GM18951 (cell line): Measurements from ENCODE around the gene PHLDB2.

ENCODE experiments used
- POLR2A ChIP-seq: IDR thresholded peaks from 4 replicates; pipeline ENCODE4 v1.6.1; 2011; ENCODE audit warnings: mild to moderate bottlenecking; ENCODE audit not compliant: insufficient read length, insufficient read depth; ENCODE audit errors: extremely low read depth
- in situ Hi-C: fragments of 300-500 bp; cut with MboI; formaldehyde crosslinking; loops from one replicate; pipeline ENCODE4 v1.12.0; 2022; ENCODE audit warnings: low sequenced_read_pairs, mixed read lengths, inconsistent platforms; ENCODE audit not compliant: unreplicated experiment

The PHLDB2 gene

GRCh38 chr3:111907151-111907550 is 48.1 kb downstream of the PHLDB2 start:
- no peak for TF ChIP-seq POLR2A
- in situ Hi-C loops = no loop called here

- no peak for TF ChIP-seq POLR2A
- in situ Hi-C loops = no loop called here
These were observed 51.7 kb downstream of the PHLDB2 start for GRCh38 chr3:111910806-111911205.

DNA sequence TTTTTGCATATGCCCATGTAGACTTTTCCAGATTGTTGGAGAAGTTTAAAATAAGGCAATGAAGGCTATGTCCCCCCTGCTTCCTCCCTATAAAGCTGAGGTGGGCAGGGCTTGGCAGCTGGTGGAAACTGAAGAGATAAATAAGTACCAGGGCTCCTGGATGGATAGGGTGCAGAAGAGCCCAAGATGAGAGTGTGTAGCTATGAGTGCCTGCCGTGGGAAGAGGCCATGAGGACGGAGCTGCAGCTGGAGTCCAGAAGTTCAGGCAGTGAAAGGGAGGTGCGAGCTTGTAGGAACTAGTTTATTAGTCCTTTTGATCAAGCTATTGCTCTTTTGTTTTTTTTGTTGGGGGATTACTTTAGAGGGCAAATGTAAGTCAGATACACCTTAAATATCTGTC is 52.4 kb downstream of the PHLDB2 start:
- in situ Hi-C loops = no loop called here
- TF ChIP-seq POLR2A = no peak

GRCh38 chr3:111913163-111913763 is 54.2 kb downstream of the PHLDB2 start:
- no peak for TF ChIP-seq POLR2A
- in situ Hi-C loops = no loop called here

DNA sequence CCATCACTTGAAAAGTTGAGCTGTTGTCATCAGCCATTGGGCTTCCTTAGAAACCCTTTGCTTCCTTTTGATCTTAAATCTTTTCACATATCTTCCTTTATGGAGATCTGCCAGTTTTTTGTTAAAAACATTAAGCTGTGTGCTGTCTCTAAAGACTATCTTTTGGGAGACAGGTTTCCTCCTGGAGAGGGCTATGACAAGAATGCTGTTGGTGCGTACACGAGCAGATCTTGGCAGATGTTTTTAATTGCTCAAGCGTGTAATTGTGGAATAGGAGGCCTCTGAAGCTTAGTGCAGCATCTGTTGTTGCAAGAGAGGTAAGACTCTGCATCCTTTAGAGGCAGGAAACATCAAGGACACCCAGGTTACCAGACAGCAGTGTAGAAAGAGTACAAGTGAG is 56.8 kb downstream of the PHLDB2 start:
- in situ Hi-C loops = no loop called here
- no peak for TF ChIP-seq POLR2A

GRCh38 chr3:111917300-111917699 is 58.2 kb downstream of the PHLDB2 start:
- no peak for TF ChIP-seq POLR2A
- in situ Hi-C loops = no loop called here

DNA sequence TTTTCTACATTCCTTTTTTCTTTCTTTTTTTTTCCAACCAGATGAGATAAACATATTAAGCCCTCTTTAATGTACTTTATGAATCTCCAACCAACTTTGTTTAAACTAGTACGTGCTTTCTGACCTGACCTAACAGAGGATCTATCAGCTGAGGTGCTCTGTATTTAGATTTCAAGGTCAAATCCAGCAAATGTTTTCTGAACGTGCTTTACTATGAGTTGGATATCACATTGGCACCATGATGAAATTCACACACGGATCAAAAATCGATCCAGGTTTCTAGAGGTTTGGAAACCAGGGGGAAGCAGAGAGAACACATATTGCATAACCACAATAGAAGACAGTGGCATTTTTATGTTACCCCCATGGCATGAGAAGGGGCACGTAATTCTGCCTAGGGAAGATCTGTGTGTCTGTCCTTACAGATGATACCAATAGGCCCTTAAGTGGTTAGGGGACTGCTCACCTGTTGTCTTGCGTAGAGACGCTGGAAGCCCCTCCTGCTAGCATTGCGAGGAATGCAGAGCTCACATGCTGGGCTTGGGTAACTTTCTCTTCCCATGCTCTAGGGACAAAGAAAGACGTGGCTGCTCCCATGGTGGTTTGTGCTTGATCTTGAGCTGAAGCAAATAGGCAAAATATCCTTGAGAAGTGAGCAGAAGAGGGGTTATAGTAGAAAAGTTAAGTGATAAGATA is 60.5 kb downstream of the PHLDB2 start:
- in situ Hi-C loops = no loop called here
- TF ChIP-seq POLR2A = no peak

GRCh38 chr3:111921181-111921580 is 62.1 kb downstream of the PHLDB2 start:
- in situ Hi-C loops = no loop called here
- TF ChIP-seq POLR2A = no peak

DNA sequence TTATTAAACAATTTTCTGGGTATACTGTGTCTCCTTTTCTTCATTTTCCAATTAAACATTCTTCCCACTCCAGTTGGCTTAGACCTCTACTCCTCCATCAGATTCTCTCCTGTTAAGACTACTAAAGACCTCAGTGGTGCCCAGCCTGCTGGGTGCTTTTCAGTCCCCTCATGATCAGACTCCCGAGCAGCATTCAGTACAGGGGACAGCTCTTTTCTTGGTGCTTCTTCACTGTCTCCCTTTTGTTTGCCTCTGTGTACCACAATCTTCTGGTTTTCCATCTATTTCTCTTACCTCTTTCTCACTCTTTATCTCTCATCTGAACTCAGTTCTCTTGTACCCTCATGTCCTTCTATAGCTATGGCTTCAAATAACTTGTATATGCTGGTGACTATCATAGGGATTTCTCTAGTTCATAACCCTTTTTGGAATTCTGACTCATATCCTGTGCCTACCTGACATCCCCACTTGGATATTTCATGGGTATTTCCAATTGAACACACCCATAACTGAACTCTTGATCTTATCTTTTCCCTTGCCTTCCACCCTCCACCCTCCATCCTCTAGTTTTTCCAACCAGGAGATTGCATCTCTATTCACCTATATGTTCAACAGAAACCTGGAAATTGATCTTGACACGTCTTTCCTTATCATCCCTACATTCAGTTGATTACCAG is 64.2 kb downstream of the PHLDB2 start:
- TF ChIP-seq POLR2A = no peak
- in situ Hi-C loops = no loop called here

- in situ Hi-C loops = no loop called here
- TF ChIP-seq POLR2A = no peak
These were observed 64.7 kb downstream of the PHLDB2 start for GRCh38 chr3:111923806-111924205.

GRCh38 chr3:111924283-111924682 is 65.2 kb downstream of the PHLDB2 start:
- in situ Hi-C loops = no loop called here
- TF ChIP-seq POLR2A = no peak

GRCh38 chr3:111926266-111926676 is 67.2 kb downstream of the PHLDB2 start:
- in situ Hi-C loops = no loop called here
- no peak for TF ChIP-seq POLR2A

GRCh38 chr3:111928613-111929012 is 69.5 kb downstream of the PHLDB2 start:
- TF ChIP-seq POLR2A = no peak

GRCh38 chr3:111929484-111929883 is 70.4 kb downstream of the PHLDB2 start:
- no peak for TF ChIP-seq POLR2A
- in situ Hi-C loops = no loop called here

More at GRCh38 chr3:111928613-111929012, 69.5 kb downstream of the PHLDB2 start:
- in situ Hi-C loops = no loop called here
